ENCODE data around the gene MIF.
"Not testable (repeated sequence)": the region's sequence is repeated elsewhere in the genome, so short reads cannot be mapped to it uniquely, and the experiment has no call there.

The MIF gene

DNA sequence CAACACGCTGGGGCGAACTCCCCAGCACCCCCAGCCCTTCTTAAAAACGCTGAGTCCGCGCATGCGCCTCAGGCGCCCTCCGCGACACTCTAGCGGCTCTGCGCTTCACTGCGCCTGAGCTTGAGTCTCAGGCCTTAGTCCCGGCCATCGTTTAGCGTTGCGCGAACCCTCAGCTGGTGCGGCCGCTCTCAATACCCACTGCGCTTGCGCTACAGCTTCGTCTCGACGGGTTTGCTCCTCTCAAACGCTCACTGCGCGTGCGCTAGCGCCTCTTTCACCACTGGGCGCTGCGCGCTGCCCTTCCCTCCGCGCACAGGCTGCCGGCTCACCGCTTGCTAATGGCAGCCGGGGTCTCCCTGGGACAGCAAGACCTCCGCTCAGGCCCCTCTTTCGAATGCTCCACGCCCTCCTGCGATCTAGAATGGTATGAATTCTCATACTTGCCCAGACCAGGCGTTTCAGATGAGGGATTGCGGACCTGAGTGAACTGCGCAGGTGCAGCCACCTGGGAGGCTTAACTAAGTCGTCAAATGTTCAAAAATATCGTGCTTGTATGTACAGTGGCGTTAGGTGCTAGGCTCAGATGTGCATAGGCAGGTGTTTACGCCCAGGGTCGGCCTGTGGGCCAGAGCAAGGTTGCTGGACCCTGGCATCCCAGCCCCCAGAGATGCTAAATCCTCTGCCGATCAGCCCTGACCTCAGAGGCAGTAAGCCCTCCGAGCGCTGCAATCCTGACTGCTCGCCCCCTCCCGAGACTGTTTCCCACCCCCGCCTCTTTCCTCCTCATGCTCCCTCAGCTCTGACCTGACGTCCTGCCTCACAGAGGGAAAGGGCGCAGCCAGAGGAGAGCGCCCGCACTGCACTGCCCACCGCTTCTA is 36.3 kb upstream of the MIF start, which contains the start of gene SLC2A11:
TSS of gene SLC2A11 (plus strand) at position 270 of the 878 bp plus-strand sequence. CDS start at position 395, 125 bp downstream.
- Histone ChIP-seq H3K27me3 (ENCODE audit: insufficient read depth, low read length, poor library complexity) (no peaks in the 10 kb centered on the region), H2AK5ac (ENCODE audit: low read length) (no peak within 1 kb of the TSS), H3K56ac (ENCODE audit: low read length) (peak within 1 kb of the TSS; percentile 94), H3K36me3 (ENCODE audit: control insufficient read depth, insufficient read depth, low read length) (no peaks in the 10 kb centered on the region), H2BK120ac (ENCODE audit: low read depth, low read length) (no peak within 1 kb of the TSS), H2BK15ac (replicated peaks; ENCODE audit: low read depth) (no peak within 1 kb of the TSS), H3K4ac (ENCODE audit: low read depth, low read length) (peak within 1 kb of the TSS; percentile 75), H3K18ac (ENCODE audit: low read length) (peak within 1 kb of the TSS; percentile 5), H4K5ac (ENCODE audit: low read length) (no peak within 1 kb of the TSS), H3K4me2 (ENCODE audit: low read length) (peak within 1 kb of the TSS; percentile 100), H4K8ac (ENCODE audit: low read depth, low read length) (no peak within 1 kb of the TSS), H2BK5ac (ENCODE audit: low read length) (no peak within 1 kb of the TSS), H3K9ac (ENCODE audit: low read length) (peak within 1 kb of the TSS; percentile 79), H3K4me3 (ENCODE audit: low read length) (peak within 1 kb of the TSS; percentile 54), H3K4me1 (ENCODE audit: control insufficient read depth, low read depth, low read length) (peaks cover 3% of the 10 kb centered on the region), H3K79me1 (ENCODE audit: low read length) (peaks cover 2% of the 10 kb centered on the region), H3K27ac (ENCODE audit: low read depth, low read length) (peak within 1 kb of the TSS; percentile 83), H3K23ac (ENCODE audit: low read length) (peak within 1 kb of the TSS; percentile 66), H3K79me2 (ENCODE audit: control insufficient read depth, insufficient read depth, low read length) (no peaks in the 10 kb centered on the region)
- no CpG with 5 or more reads among the region's 60 CpGs for WGBS (ENCODE audit: extremely low coverage, insufficient coverage, low lambda C conversion rate)
- peak; percentile 99 for DNase-seq

DNA sequence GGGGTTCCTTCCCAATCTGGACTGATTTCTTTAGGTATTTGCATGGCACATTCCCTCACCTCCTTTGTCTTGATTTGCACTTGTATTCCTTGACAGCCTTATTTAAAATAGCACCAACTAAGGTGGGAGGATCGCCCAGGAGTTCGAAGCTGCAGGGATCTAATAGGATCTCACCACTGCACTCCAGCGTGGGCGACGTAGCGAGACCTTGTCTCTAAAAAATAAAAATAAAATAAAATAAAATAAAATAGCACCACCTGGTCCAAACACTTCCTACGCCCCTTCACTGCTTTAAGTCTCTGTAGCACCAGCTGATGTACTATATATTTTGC is 35.7 kb upstream of the MIF start:
- no peak overlapping the region for H3K18ac ChIP-seq (ENCODE audit: low read length)
- H3K36me3 ChIP-seq (ENCODE audit: control insufficient read depth, insufficient read depth, low read length), result no peaks in the 10 kb centered on the region
- peaks cover 3% of the 10 kb centered on the region for H3K4me1 ChIP-seq (ENCODE audit: control insufficient read depth, low read depth, low read length)
- H2BK120ac ChIP-seq (ENCODE audit: low read depth, low read length), result no peak overlapping the region
- H3K4me3 ChIP-seq (ENCODE audit: low read length), result no peak overlapping the region
- H3K4ac ChIP-seq (ENCODE audit: low read depth, low read length), result no peak overlapping the region
- no peak overlapping the region for H2AK5ac ChIP-seq (ENCODE audit: low read length)
- no peak overlapping the region for H2BK5ac ChIP-seq (ENCODE audit: low read length)
- H3K27ac ChIP-seq (ENCODE audit: low read depth, low read length), result no peak overlapping the region
- H3K27me3 ChIP-seq (ENCODE audit: insufficient read depth, low read length, poor library complexity), result no peaks in the 10 kb centered on the region
- no peak overlapping the region for H2BK15ac ChIP-seq (replicated peaks; ENCODE audit: low read depth)
- no peak overlapping the region for H4K8ac ChIP-seq (ENCODE audit: low read depth, low read length)
- H3K79me2 ChIP-seq (ENCODE audit: control insufficient read depth, insufficient read depth, low read length), result no peaks in the 10 kb centered on the region
- peak overlapping the region; percentile 100 for H3K4me2 ChIP-seq (ENCODE audit: low read length)
- WGBS (ENCODE audit: extremely low coverage, insufficient coverage, low lambda C conversion rate), result no CpG with 5 or more reads among the region's 7 CpGs
- peaks cover 2% of the 10 kb centered on the region for H3K79me1 ChIP-seq (ENCODE audit: low read length)
- DNase-seq, result no peak
- H3K56ac ChIP-seq (ENCODE audit: low read length), result peak overlapping the region; percentile 91
- no peak overlapping the region for H3K23ac ChIP-seq (ENCODE audit: low read length)
- peak overlapping the region; percentile 79 for H3K9ac ChIP-seq (ENCODE audit: low read length)
- no peak overlapping the region for H4K5ac ChIP-seq (ENCODE audit: low read length)

DNA sequence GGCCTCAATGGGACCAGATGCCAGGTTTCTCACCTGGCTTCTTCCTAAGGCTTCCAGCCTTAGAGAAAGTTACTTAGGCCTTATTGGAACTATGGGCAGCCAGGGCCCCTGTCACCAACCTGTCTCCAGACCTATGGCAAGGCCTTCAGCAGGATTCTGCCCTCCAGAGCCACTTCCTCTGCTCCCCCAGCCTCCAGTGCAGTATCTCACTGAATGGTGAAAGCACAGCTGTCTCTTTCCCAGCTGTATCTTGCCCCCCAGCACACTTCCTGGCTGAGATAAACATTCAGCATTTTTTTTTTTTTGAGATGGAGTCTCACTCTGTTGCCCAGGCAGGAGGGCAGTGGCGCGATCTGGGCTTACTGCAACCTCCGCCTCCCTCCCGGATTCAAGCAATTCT is 35.0 kb upstream of the MIF start:
- Histone ChIP-seq H3K4me3 (ENCODE audit: low read length) (no peak overlapping the region), H2AK5ac (ENCODE audit: low read length) (no peak overlapping the region), H3K4me1 (ENCODE audit: control insufficient read depth, low read depth, low read length) (peaks cover 3% of the 10 kb centered on the region), H2BK120ac (ENCODE audit: low read depth, low read length) (no peak overlapping the region), H4K5ac (ENCODE audit: low read length) (no peak overlapping the region), H3K9ac (ENCODE audit: low read length) (peak overlapping the region; percentile 22), H2BK5ac (ENCODE audit: low read length) (no peak overlapping the region), H4K8ac (ENCODE audit: low read depth, low read length) (no peak overlapping the region), H3K18ac (ENCODE audit: low read length) (no peak overlapping the region), H3K56ac (ENCODE audit: low read length) (no peak overlapping the region), H2BK15ac (replicated peaks; ENCODE audit: low read depth) (no peak overlapping the region), H3K27me3 (ENCODE audit: insufficient read depth, low read length, poor library complexity) (no peaks in the 10 kb centered on the region), H3K27ac (ENCODE audit: low read depth, low read length) (no peak overlapping the region), H3K79me2 (ENCODE audit: control insufficient read depth, insufficient read depth, low read length) (no peaks in the 10 kb centered on the region), H3K23ac (ENCODE audit: low read length) (no peak overlapping the region), H3K79me1 (ENCODE audit: low read length) (peaks cover 2% of the 10 kb centered on the region), H3K36me3 (ENCODE audit: control insufficient read depth, insufficient read depth, low read length) (no peaks in the 10 kb centered on the region), H3K4me2 (ENCODE audit: low read length) (no peak overlapping the region), H3K4ac (ENCODE audit: low read depth, low read length) (no peak overlapping the region)
- no CpG with 5 or more reads among the region's 4 CpGs for WGBS (ENCODE audit: extremely low coverage, insufficient coverage, low lambda C conversion rate)
- no peak for DNase-seq

DNA sequence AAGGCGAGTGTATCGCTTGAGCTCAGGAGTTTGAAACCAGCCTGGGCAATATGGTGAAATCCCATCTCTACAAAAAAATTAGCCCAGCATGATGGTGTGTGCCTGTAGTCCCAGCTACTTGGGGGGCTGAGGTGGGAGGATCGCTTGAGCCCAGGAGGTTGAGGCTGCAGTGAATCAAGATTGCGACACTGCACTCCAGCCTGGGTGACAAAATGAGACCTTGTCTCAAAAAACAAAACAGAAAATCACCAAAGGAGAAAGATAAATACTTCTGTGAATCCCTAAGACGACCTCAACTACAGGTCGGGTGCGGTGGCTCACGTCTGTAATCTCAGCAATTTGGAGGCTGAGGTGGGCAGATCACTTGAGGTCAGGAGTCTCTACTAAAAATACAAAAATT is 34.0 kb upstream of the MIF start:
- not testable (repeated sequence) for H3K9ac ChIP-seq (ENCODE audit: low read length); H4K5ac ChIP-seq (ENCODE audit: low read length); H3K18ac ChIP-seq (ENCODE audit: low read length); H3K23ac ChIP-seq (ENCODE audit: low read length); H3K4me2 ChIP-seq (ENCODE audit: low read length); H3K79me1 ChIP-seq (ENCODE audit: low read length); H3K27ac ChIP-seq (ENCODE audit: low read depth, low read length); H2BK120ac ChIP-seq (ENCODE audit: low read depth, low read length); H2BK15ac ChIP-seq (replicated peaks; ENCODE audit: low read depth); H4K8ac ChIP-seq (ENCODE audit: low read depth, low read length); H2BK5ac ChIP-seq (ENCODE audit: low read length); H2AK5ac ChIP-seq (ENCODE audit: low read length); H3K56ac ChIP-seq (ENCODE audit: low read length); DNase-seq; H3K79me2 ChIP-seq (ENCODE audit: control insufficient read depth, insufficient read depth, low read length); H3K4ac ChIP-seq (ENCODE audit: low read depth, low read length); H3K27me3 ChIP-seq (ENCODE audit: insufficient read depth, low read length, poor library complexity); H3K36me3 ChIP-seq (ENCODE audit: control insufficient read depth, insufficient read depth, low read length); H3K4me3 ChIP-seq (ENCODE audit: low read length); H3K4me1 ChIP-seq (ENCODE audit: control insufficient read depth, low read depth, low read length)
- no CpG with 5 or more reads among the region's 8 CpGs for WGBS (ENCODE audit: extremely low coverage, insufficient coverage, low lambda C conversion rate)

DNA sequence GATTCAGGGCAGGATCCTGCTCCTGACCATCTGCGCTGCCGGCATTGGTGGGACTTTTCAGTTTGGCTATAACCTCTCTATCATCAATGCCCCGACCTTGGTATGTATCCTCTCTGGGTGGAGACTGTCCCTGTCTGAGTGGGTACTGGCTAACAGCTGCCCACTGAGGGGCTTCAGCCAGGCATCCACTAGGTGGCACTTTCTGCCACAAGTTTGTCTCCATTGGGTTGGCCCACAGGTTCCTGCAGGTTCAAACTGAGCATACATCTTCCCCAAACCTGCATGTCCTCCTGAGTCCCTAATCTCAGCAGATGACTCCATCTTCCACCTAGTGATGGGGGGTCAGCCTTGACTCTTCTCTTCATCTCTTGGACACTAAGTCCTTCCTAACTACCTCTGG is 32.1 kb upstream of the MIF start:
- no peak overlapping the region for H3K9ac ChIP-seq (ENCODE audit: low read length)
- no peaks in the 10 kb centered on the region for H3K79me2 ChIP-seq (ENCODE audit: control insufficient read depth, insufficient read depth, low read length)
- peaks cover 3% of the 10 kb centered on the region for H3K4me1 ChIP-seq (ENCODE audit: control insufficient read depth, low read depth, low read length)
- H3K4me3 ChIP-seq (ENCODE audit: low read length), result no peak overlapping the region
- H3K27ac ChIP-seq (ENCODE audit: low read depth, low read length), result no peak overlapping the region
- H3K23ac ChIP-seq (ENCODE audit: low read length), result no peak overlapping the region
- no peak overlapping the region for H2BK120ac ChIP-seq (ENCODE audit: low read depth, low read length)
- peak; percentile 69 for DNase-seq
- H3K4ac ChIP-seq (ENCODE audit: low read depth, low read length), result no peak overlapping the region
- no peaks in the 10 kb centered on the region for H3K27me3 ChIP-seq (ENCODE audit: insufficient read depth, low read length, poor library complexity)
- H2BK15ac ChIP-seq (replicated peaks; ENCODE audit: low read depth), result no peak overlapping the region
- H3K56ac ChIP-seq (ENCODE audit: low read length), result no peak overlapping the region
- no peak overlapping the region for H4K8ac ChIP-seq (ENCODE audit: low read depth, low read length)
- H3K36me3 ChIP-seq (ENCODE audit: control insufficient read depth, insufficient read depth, low read length), result peaks cover 2% of the 10 kb centered on the region
- peaks cover 2% of the 10 kb centered on the region for H3K79me1 ChIP-seq (ENCODE audit: low read length)
- H2BK5ac ChIP-seq (ENCODE audit: low read length), result no peak overlapping the region
- H4K5ac ChIP-seq (ENCODE audit: low read length), result no peak overlapping the region
- no peak overlapping the region for H2AK5ac ChIP-seq (ENCODE audit: low read length)
- H3K4me2 ChIP-seq (ENCODE audit: low read length), result no peak overlapping the region
- H3K18ac ChIP-seq (ENCODE audit: low read length), result no peak overlapping the region
- WGBS (ENCODE audit: extremely low coverage, insufficient coverage, low lambda C conversion rate), result no CpG with 5 or more reads among the region's 3 CpGs
